GM12878 (cell line): ENCODE data around the gene MLNR. TPM values are rescaled to one million over a fixed set of nuclear protein-coding genes. Genes with fewer than 3 reads are reported as not detected.

Source experiments
- ATAC-seq: fragments of 200-7000 bp; cut with Tn5 transposase; 3 replicates; pipeline ENCODE4 v1.9.1; 2020; ENCODE audit warnings: mild to moderate bottlenecking, moderate library complexity
- BruUV-seq: library from RNA; stranded (reverse); fragments of 400-500 nt; replicated peaks from 2 replicates; lab custom pipeline; 2021; lab: Mats Ljungman, UMichigan
- CTCF ChIA-PET: fragments of 300-600 bp; sonication (Branson Sonifier 250); formaldehyde crosslinking; extraction: SDS; loops from one replicate; lab custom pipeline; 2021; ENCODE audit warnings: inconsistent platforms; lab: Yijun Ruan, JAX
- POLR2A ChIA-PET: fragments of 350-600 bp; formaldehyde crosslinking; extraction: SDS; loops from one replicate; lab custom pipeline; 2021; ENCODE audit warnings: inconsistent platforms; lab: Charles Lee
- RAD21 ChIA-PET: fragments of 300-600 bp; sonication (Branson Sonifier 250); formaldehyde crosslinking; loops from one replicate; lab custom pipeline; 2023; ENCODE audit warnings: antibody characterized with exemption; ENCODE audit not compliant: unreplicated experiment; lab: Charles Lee
- SMC1A ChIA-PET: fragments of 300-600 bp; sonication (Branson Sonifier 250); formaldehyde crosslinking; loops from one replicate; lab custom pipeline; 2023; ENCODE audit not compliant: unreplicated experiment, uncharacterized antibody; lab: Charles Lee
- DNase-seq: peaks from one replicate; pipeline ENCODE4 v3.0.0-alpha.2; 2011; ENCODE audit warnings: low read depth, low spot score
- FAIRE-seq: peaks from 3 replicates; lab custom pipeline; 2011; peaks lifted over from hg19 to GRCh38; lab: Jason Lieb, UNC
- H2AFZ ChIP-seq: 2 replicates; pipeline ENCODE4 v1.6.0; 2011; ENCODE audit warnings: low read depth, low read length, control low read depth; ENCODE audit not compliant: control insufficient read depth
- H3K27ac ChIP-seq: 2 replicates; pipeline ENCODE4 v1.5.1; 2011; ENCODE audit warnings: control low read depth; ENCODE audit not compliant: control insufficient read depth, insufficient read depth
- H3K27me3 ChIP-seq, 2 experiments: replicated peaks in 1 of 2; 2 replicates each; pipeline versions ENCODE4 v1.6.0 to v1.6.1; 2011; ENCODE audit warnings: low read length in 1 of 2; ENCODE audit not compliant: control insufficient read depth in 2 of 2, insufficient read depth in 2 of 2
- H3K36me3 ChIP-seq, 2 experiments: 2 replicates each; pipeline ENCODE4 v1.5.1; 2011; ENCODE audit warnings: low read length in 1 of 2; ENCODE audit not compliant: control insufficient read depth in 2 of 2, insufficient read depth in 2 of 2
- H3K4me1 ChIP-seq: 2 replicates; pipeline ENCODE4 v1.6.1; 2011; ENCODE audit warnings: mild to moderate bottlenecking, low read length, moderate library complexity, mixed read lengths; ENCODE audit not compliant: control insufficient read depth, insufficient read depth
- H3K4me2 ChIP-seq: 2 replicates; pipeline ENCODE4 v1.6.0; 2011; ENCODE audit warnings: control low read depth; ENCODE audit not compliant: control insufficient read depth, insufficient read depth
- H3K4me3 ChIP-seq: fragments of 200-600 bp; sonication (generic); 2 replicates; pipeline ENCODE4 v1.5.1; 2016
- H3K79me2 ChIP-seq: 2 replicates; pipeline ENCODE4 v1.6.0; 2011; ENCODE audit warnings: low read length; ENCODE audit not compliant: control insufficient read depth, insufficient read depth
- H3K9ac ChIP-seq: 2 replicates; pipeline ENCODE4 v1.8.0; 2011; ENCODE audit warnings: low read length, control low read depth, mixed read lengths; ENCODE audit not compliant: control insufficient read depth, insufficient read depth
- H3K9me3 ChIP-seq: replicated peaks from 3 replicates; pipeline ENCODE4 v1.5.1; 2011; ENCODE audit warnings: mild to moderate bottlenecking, low read length; ENCODE audit not compliant: control insufficient read depth, insufficient read depth
- H4K20me1 ChIP-seq: 2 replicates; pipeline ENCODE4 v1.6.0; 2011; ENCODE audit not compliant: control insufficient read depth, insufficient read depth
- NR2C1 ChIP-seq: fragments of 450-650 bp; IDR thresholded peaks from 2 replicates; pipeline ENCODE4 v1.6.1; 2017; ENCODE audit warnings: antibody characterized with exemption, mild to moderate bottlenecking, moderate library complexity
- RAD51 ChIP-seq: fragments of 450-650 bp; IDR thresholded peaks from 2 replicates; pipeline ENCODE4 v1.6.1; 2016; ENCODE audit warnings: moderate library complexity, mild to moderate bottlenecking, inconsistent platforms
- SMARCA5 ChIP-seq: fragments of 450-650 bp; IDR thresholded peaks from 2 replicates; pipeline ENCODE4 v1.6.1; 2017; ENCODE audit warnings: mild to moderate bottlenecking
- TCF12 ChIP-seq: IDR thresholded peaks from 2 replicates; pipeline ENCODE4 v1.6.1; 2011; ENCODE audit warnings: low read depth, mild to moderate bottlenecking, low read length
- ZBED1 ChIP-seq: IDR thresholded peaks from 2 replicates; pipeline ENCODE4 v1.6.1; 2016; ENCODE audit warnings: borderline replicate concordance
- ZBTB4 ChIP-seq: fragments of 450-650 bp; formaldehyde crosslinking; IDR thresholded peaks from 2 replicates; pipeline ENCODE4 v1.4.0; 2022; ENCODE audit warnings: mild to moderate bottlenecking, moderate library complexity
- ZNF384 ChIP-seq: IDR thresholded peaks from 2 replicates; pipeline ENCODE4 v1.6.1; 2012; ENCODE audit warnings: low read depth, mild to moderate bottlenecking, low read length, improper control_type of control experiment, borderline replicate concordance
- WGBS: methylation state at CpG from one replicate; pipeline ENCODE4 v1.1.6; 2016; ENCODE audit warnings: low lambda C conversion rate; ENCODE audit not compliant: insufficient replicate concordance, insufficient coverage; ENCODE audit errors: missing lambda C conversion rate; 5-methylcytosine and 5-hydroxymethylcytosine counted together
- in situ Hi-C: fragments of 300-500 bp; cut with MboI; formaldehyde crosslinking; loops from 9 replicates; pipeline ENCODE4 v1.14.3; 2018; ENCODE audit warnings: mixed read lengths
- intact Hi-C: fragments of 100-400 bp; cut with micrococcal nuclease; formaldehyde crosslinking; loops from one replicate; pipeline ENCODE4 v1.14.2; 2022; ENCODE audit not compliant: unreplicated experiment
- polyA plus RNA-seq, 11 experiments: library from polyadenylated mRNA; depleted of rRNA in 4 of 11; unstranded in 6 of 11; stranded (reverse) in 5 of 11; fragments of >200 nt; fragmentation: Nextera tagmentation in 4 of 11; fragmentation: Illumina TruSeq in 1 of 11; extraction: Ambion mirVana in 4 of 11; extraction: Trizol in 1 of 11; gene quantifications; 1 replicate in 1 of 11; 2 replicates in 10 of 11; pipeline versions ENCODE4 v1.2.1 to v1.2.3, GENCODE V29; 2011 to 2016; ENCODE audit warnings: inconsistent platforms in 2 of 11, missing spikeins in 2 of 11, low read depth in 1 of 11
- total RNA-seq, 4 experiments: library from RNA; depleted of rRNA in 3 of 4; stranded (reverse); fragments of >200 nt in 3 of 4; fragmentation: Illumina TruSeq in 1 of 4; extraction: Trizol in 1 of 4; gene quantifications; 2 replicates each; pipeline versions ENCODE4 v1.2.1 to v1.2.3, GENCODE V29; 2013 to 2021
- TF ChIP-seq, protein P1 (sequence below): fragments of 450-650 bp; IDR thresholded peaks from 2 replicates; pipeline ENCODE4 v1.6.1; 2017; ENCODE audit warnings: mild to moderate bottlenecking
- TF ChIP-seq, protein P2 (sequence below): IDR thresholded peaks from 2 replicates; pipeline ENCODE4 v1.6.1; 2012; ENCODE audit warnings: improper control_type of control experiment, low read depth, low read length; ENCODE audit not compliant: insufficient replicate concordance

Gene MLNR
- total and polyA plus RNA-seq, 10 of the 15 experiments (the other 5 are each of a cell fraction or from before 2014, with no cell fraction given), result not detected

GRCh38 chr13:49246850-49247642, 26.9 kb downstream of the MLNR start:
- CTCF ChIA-PET, result interaction anchor here (1.1 to 3.7 kb wide), 8 partner anchors 11 to 544 kb away, joined by 3 to 24 read pairs (median 4); no protein-coding TSS in a partner anchor
- DNase-seq (no peak), ATAC-seq (peak; percentile 65), FAIRE-seq (no peak)
- SMC1A ChIA-PET, result interaction anchor here (0.9 to 2.4 kb wide), 8 partner anchors 8 to 136 kb away, joined by 3 to 11 read pairs (median 4); no protein-coding TSS in a partner anchor
- intact Hi-C loops (no loop called here), in situ Hi-C loops (no loop called here)
- BruUV-seq, result TSS peak; percentile 77
- Histone ChIP-seq H3K9me3 (no peaks in the 10 kb centered on the region), H3K4me1 (no peaks in the 10 kb centered on the region), H3K4me3 (peak overlapping the region; percentile 93), H4K20me1 (no peaks in the 10 kb centered on the region), H3K36me3 (no peaks in the 10 kb centered on the region), H3K9ac (peak overlapping the region; percentile 90), H3K4me2 (peak overlapping the region; percentile 94), H3K27ac (peak overlapping the region; percentile 78), H3K27me3 (no peaks in the 10 kb centered on the region; a peak in 1 of 4 replicates), H2AFZ (peak overlapping the region; percentile 95), H3K79me2 (peaks cover 8% of the 10 kb centered on the region)
- 24% methylated on average over 4 of the region's 4 CpGs for WGBS
- RAD21 ChIA-PET, result interaction anchor here (1.2 to 2.0 kb wide), 2 partner anchors 32 to 40 kb away, joined by 3 to 5 read pairs; no protein-coding TSS in a partner anchor
- POLR2A ChIA-PET, result interaction anchor here (0.9 to 2.0 kb wide), 3 partner anchors 11 to 381 kb away, joined by 3 to 8 read pairs (median 3); partner anchors contain the start of gene ARL11
- TF ChIP-seq, protein P1, sequence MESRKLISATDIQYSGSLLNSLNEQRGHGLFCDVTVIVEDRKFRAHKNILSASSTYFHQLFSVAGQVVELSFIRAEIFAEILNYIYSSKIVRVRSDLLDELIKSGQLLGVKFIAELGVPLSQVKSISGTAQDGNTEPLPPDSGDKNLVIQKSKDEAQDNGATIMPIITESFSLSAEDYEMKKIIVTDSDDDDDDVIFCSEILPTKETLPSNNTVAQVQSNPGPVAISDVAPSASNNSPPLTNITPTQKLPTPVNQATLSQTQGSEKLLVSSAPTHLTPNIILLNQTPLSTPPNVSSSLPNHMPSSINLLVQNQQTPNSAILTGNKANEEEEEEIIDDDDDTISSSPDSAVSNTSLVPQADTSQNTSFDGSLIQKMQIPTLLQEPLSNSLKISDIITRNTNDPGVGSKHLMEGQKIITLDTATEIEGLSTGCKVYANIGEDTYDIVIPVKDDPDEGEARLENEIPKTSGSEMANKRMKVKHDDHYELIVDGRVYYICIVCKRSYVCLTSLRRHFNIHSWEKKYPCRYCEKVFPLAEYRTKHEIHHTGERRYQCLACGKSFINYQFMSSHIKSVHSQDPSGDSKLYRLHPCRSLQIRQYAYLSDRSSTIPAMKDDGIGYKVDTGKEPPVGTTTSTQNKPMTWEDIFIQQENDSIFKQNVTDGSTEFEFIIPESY, result no peak
- no peak for TF ChIP-seq TCF12
- TF ChIP-seq NR2C1, result no peak
- no peak for TF ChIP-seq ZBTB4
- TF ChIP-seq ZNF384, result no peak
- TF ChIP-seq ZBED1, result no peak
- TF ChIP-seq, protein P2, sequence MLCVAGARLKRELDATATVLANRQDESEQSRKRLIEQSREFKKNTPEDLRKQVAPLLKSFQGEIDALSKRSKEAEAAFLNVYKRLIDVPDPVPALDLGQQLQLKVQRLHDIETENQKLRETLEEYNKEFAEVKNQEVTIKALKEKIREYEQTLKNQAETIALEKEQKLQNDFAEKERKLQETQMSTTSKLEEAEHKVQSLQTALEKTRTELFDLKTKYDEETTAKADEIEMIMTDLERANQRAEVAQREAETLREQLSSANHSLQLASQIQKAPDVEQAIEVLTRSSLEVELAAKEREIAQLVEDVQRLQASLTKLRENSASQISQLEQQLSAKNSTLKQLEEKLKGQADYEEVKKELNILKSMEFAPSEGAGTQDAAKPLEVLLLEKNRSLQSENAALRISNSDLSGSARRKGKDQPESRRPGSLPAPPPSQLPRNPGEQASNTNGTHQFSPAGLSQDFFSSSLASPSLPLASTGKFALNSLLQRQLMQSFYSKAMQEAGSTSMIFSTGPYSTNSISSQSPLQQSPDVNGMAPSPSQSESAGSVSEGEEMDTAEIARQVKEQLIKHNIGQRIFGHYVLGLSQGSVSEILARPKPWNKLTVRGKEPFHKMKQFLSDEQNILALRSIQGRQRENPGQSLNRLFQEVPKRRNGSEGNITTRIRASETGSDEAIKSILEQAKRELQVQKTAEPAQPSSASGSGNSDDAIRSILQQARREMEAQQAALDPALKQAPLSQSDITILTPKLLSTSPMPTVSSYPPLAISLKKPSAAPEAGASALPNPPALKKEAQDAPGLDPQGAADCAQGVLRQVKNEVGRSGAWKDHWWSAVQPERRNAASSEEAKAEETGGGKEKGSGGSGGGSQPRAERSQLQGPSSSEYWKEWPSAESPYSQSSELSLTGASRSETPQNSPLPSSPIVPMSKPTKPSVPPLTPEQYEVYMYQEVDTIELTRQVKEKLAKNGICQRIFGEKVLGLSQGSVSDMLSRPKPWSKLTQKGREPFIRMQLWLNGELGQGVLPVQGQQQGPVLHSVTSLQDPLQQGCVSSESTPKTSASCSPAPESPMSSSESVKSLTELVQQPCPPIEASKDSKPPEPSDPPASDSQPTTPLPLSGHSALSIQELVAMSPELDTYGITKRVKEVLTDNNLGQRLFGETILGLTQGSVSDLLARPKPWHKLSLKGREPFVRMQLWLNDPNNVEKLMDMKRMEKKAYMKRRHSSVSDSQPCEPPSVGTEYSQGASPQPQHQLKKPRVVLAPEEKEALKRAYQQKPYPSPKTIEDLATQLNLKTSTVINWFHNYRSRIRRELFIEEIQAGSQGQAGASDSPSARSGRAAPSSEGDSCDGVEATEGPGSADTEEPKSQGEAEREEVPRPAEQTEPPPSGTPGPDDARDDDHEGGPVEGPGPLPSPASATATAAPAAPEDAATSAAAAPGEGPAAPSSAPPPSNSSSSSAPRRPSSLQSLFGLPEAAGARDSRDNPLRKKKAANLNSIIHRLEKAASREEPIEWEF, result no peak
- no peak for TF ChIP-seq RAD51
- TF ChIP-seq SMARCA5, result no peak
